ENCODE data around the gene MVB12B. TPM values are rescaled to one million over a fixed set of nuclear protein-coding genes. Genes with fewer than 3 reads are reported as not detected.

Gene MVB12B
- polyA plus RNA-seq, 1 donor from 2014 or later: 39.5 TPM

DNA sequence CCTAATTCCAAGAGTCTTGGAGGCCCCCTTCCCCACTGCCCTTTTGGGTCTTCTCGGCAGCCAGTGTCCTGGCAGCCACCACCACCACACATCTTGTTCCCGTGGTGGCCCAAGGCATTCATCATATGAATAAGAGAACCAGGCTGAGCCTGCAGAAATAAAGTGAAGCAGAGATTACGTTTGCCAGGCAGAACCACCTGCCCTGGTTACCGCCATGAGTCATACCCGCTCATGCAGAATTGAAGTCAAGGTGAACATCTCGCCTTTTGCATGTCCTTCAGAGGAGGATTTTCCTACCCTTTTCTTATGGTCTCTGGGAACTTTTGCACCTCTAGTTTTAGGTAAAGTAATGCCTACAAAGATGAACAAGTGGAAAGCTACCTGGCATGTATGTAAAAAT, 167.6 kb downstream of the MVB12B start:
- Histone ChIP-seq H3K79me2 (replicated peaks; ENCODE audit: insufficient read depth, low read length) (no peaks in the 10 kb centered on the region), H3F3A (ENCODE audit: insufficient read depth, low read length, poor library complexity, severe bottlenecking) (no peaks in the 10 kb centered on the region), H3K9ac (ENCODE audit: low read length) (no peak overlapping the region), H3K36me3 (ENCODE audit: insufficient read depth, low read length) (no peaks in the 10 kb centered on the region), H2AFZ (ENCODE audit: low read depth, low read length) (no peak overlapping the region), H3K9me3 (ENCODE audit: low read length) (no peaks in the 10 kb centered on the region), H3K4me2 (ENCODE audit: low read length) (no peak overlapping the region), H3K4me3 (ENCODE audit: low read length) (no peak overlapping the region), H3K27me3 (ENCODE audit: insufficient read depth, low read depth, low read length) (no peaks in the 10 kb centered on the region), H3K27ac (ENCODE audit: low read length) (no peak overlapping the region), H4K20me1 (ENCODE audit: insufficient read depth) (no peaks in the 10 kb centered on the region), H3K9me2 (ENCODE audit: insufficient read depth, low read length) (no peaks in the 10 kb centered on the region)
- TF ChIP-seq EP300 (conservative IDR thresholded peaks at IDR 0.05; ENCODE audit: poor library complexity, severe bottlenecking) (no peak), TAF1 (IDR thresholded peaks at IDR 0.05; ENCODE audit: low read depth) (no peak), RAD21 (conservative IDR thresholded peaks at IDR 0.05) (no peak), EZH2 (IDR thresholded peaks at IDR 0.05; ENCODE audit: borderline replicate concordance, insufficient read depth, low read length, poor library complexity, severe bottlenecking) (no peak), SMC3 (conservative IDR thresholded peaks at IDR 0.05; ENCODE audit: poor library complexity) (no peak), MXI1 (conservative IDR thresholded peaks at IDR 0.05; ENCODE audit: poor library complexity, severe bottlenecking) (no peak), POLR2AphosphoS5 (IDR thresholded peaks at IDR 0.05) (no peak)
- TF ChIP-seq, protein P1, sequence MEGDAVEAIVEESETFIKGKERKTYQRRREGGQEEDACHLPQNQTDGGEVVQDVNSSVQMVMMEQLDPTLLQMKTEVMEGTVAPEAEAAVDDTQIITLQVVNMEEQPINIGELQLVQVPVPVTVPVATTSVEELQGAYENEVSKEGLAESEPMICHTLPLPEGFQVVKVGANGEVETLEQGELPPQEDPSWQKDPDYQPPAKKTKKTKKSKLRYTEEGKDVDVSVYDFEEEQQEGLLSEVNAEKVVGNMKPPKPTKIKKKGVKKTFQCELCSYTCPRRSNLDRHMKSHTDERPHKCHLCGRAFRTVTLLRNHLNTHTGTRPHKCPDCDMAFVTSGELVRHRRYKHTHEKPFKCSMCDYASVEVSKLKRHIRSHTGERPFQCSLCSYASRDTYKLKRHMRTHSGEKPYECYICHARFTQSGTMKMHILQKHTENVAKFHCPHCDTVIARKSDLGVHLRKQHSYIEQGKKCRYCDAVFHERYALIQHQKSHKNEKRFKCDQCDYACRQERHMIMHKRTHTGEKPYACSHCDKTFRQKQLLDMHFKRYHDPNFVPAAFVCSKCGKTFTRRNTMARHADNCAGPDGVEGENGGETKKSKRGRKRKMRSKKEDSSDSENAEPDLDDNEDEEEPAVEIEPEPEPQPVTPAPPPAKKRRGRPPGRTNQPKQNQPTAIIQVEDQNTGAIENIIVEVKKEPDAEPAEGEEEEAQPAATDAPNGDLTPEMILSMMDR (IDR thresholded peaks at IDR 0.05; ENCODE audit: poor library complexity, severe bottlenecking): no peak
- TF ChIP-seq, protein P2, sequence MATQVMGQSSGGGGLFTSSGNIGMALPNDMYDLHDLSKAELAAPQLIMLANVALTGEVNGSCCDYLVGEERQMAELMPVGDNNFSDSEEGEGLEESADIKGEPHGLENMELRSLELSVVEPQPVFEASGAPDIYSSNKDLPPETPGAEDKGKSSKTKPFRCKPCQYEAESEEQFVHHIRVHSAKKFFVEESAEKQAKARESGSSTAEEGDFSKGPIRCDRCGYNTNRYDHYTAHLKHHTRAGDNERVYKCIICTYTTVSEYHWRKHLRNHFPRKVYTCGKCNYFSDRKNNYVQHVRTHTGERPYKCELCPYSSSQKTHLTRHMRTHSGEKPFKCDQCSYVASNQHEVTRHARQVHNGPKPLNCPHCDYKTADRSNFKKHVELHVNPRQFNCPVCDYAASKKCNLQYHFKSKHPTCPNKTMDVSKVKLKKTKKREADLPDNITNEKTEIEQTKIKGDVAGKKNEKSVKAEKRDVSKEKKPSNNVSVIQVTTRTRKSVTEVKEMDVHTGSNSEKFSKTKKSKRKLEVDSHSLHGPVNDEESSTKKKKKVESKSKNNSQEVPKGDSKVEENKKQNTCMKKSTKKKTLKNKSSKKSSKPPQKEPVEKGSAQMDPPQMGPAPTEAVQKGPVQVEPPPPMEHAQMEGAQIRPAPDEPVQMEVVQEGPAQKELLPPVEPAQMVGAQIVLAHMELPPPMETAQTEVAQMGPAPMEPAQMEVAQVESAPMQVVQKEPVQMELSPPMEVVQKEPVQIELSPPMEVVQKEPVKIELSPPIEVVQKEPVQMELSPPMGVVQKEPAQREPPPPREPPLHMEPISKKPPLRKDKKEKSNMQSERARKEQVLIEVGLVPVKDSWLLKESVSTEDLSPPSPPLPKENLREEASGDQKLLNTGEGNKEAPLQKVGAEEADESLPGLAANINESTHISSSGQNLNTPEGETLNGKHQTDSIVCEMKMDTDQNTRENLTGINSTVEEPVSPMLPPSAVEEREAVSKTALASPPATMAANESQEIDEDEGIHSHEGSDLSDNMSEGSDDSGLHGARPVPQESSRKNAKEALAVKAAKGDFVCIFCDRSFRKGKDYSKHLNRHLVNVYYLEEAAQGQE (IDR thresholded peaks at IDR 0.05; ENCODE audit: borderline replicate concordance): no peak

DNA sequence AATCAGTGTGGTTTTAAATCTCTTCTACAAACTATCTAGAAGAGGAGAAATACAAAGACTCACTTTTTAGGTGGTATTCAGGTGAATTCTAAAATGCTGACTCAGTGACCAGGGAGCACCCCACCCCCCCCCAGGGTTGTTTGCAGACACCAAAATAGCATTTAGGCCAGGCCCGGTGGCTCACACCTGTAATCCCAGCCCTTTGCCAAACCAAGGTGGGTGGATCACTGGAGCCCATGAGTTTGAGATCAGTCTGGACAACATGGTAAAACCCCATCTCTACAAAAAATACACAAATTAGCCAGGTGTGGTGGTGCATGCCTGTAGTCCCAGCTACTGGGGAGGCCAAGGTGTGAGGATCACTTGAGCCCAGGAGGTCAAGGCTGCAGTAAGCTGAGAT, 168.1 kb downstream of the MVB12B start:
- Histone ChIP-seq H3K4me2 (ENCODE audit: low read length) (no peak overlapping the region), H2AFZ (ENCODE audit: low read depth, low read length) (no peak overlapping the region), H3K27ac (ENCODE audit: low read length) (no peak overlapping the region), H3K9ac (ENCODE audit: low read length) (no peak overlapping the region), H3K79me2 (replicated peaks; ENCODE audit: insufficient read depth, low read length) (no peaks in the 10 kb centered on the region), H3K4me3 (ENCODE audit: low read length) (no peak overlapping the region), H4K20me1 (ENCODE audit: insufficient read depth) (no peaks in the 10 kb centered on the region), H3K36me3 (ENCODE audit: insufficient read depth, low read length) (no peaks in the 10 kb centered on the region), H3K9me2 (ENCODE audit: insufficient read depth, low read length) (no peaks in the 10 kb centered on the region), H3K27me3 (ENCODE audit: insufficient read depth, low read depth, low read length) (peaks cover 4% of the 10 kb centered on the region), H3F3A (ENCODE audit: insufficient read depth, low read length, poor library complexity, severe bottlenecking) (no peaks in the 10 kb centered on the region), H3K9me3 (ENCODE audit: low read length) (no peaks in the 10 kb centered on the region)
- TF ChIP-seq EZH2 (IDR thresholded peaks at IDR 0.05; ENCODE audit: borderline replicate concordance, insufficient read depth, low read length, poor library complexity, severe bottlenecking) (no peak), MXI1 (conservative IDR thresholded peaks at IDR 0.05; ENCODE audit: poor library complexity, severe bottlenecking) (no peak)
- TF ChIP-seq, protein P2 (IDR thresholded peaks at IDR 0.05; ENCODE audit: borderline replicate concordance): no peak
